Umbilical cord (tissue), 2 donors: ENCODE results near the gene SOSTDC1. TPM values are rescaled to one million over a fixed set of nuclear protein-coding genes. Genes with fewer than 3 reads are reported as not detected.
"Not testable (repeated sequence)": the region's sequence is repeated elsewhere in the genome, so short reads cannot be mapped to it uniquely, and the experiment has no call there.

Experiments
- DNase-seq: peaks from one replicate; pipeline ENCODE4 v3.0.0-alpha.2; 2015; ENCODE audit warnings: low spot score
- total RNA-seq: library from RNA; depleted of rRNA; stranded (reverse); fragments of >200 nt; gene quantifications from one replicate; pipeline ENCODE4 v1.2.3, GENCODE V29; 2014; ENCODE audit warnings: low replicate concordance; ENCODE audit not compliant: insufficient read depth

The SOSTDC1 gene
- total RNA-seq, 1 donor from 2014 or later = 1.9 TPM

- DNase-seq = no peak
Measured at GRCh38 chr7:16462431-16462889, 3.1 kb downstream of the SOSTDC1 start.

GRCh38 chr7:16460789-16461493 is 4.6 kb downstream of the SOSTDC1 start:
- DNase-seq = no peak

- not testable (repeated sequence) for DNase-seq
Measured at GRCh38 chr7:16456303-16456702, 9.2 kb downstream of the SOSTDC1 start.

GRCh38 chr7:16455591-16455990 is 9.9 kb downstream of the SOSTDC1 start:
- DNase-seq = no peak

GRCh38 chr7:16450366-16450765 is 15.2 kb downstream of the SOSTDC1 start:
- DNase-seq = no peak

GRCh38 chr7:16447876-16448275 is 17.7 kb downstream of the SOSTDC1 start:
- DNase-seq = no peak

GRCh38 chr7:16446508-16446907 is 19.0 kb downstream of the SOSTDC1 start:
- DNase-seq = no peak

- not testable (repeated sequence) for DNase-seq
Measured at GRCh38 chr7:16443871-16444270, 21.7 kb downstream of the SOSTDC1 start.

GRCh38 chr7:16438988-16439387 is 26.6 kb downstream of the SOSTDC1 start:
- DNase-seq = no peak

- no peak for DNase-seq
Measured at GRCh38 chr7:16436306-16436705, 29.2 kb downstream of the SOSTDC1 start.

- no peak for DNase-seq
Measured at GRCh38 chr7:16433568-16434122, 31.9 kb downstream of the SOSTDC1 start.

GRCh38 chr7:16432425-16432731 is 33.2 kb downstream of the SOSTDC1 start:
- no peak for DNase-seq

GRCh38 chr7:16431646-16432424 is 33.7 kb downstream of the SOSTDC1 start:
- DNase-seq = peak; percentile 23

- DNase-seq = no peak
Measured at GRCh38 chr7:16430133-16430532, 35.4 kb downstream of the SOSTDC1 start.

- DNase-seq = no peak
Measured at GRCh38 chr7:16428672-16429071, 36.9 kb downstream of the SOSTDC1 start.

GRCh38 chr7:16428182-16428581 is 37.4 kb downstream of the SOSTDC1 start:
- no peak for DNase-seq

GRCh38 chr7:16423761-16424160 is 41.8 kb downstream of the SOSTDC1 start:
- DNase-seq = no peak

GRCh38 chr7:16422917-16423316 is 42.6 kb downstream of the SOSTDC1 start:
- no peak for DNase-seq

- DNase-seq = peak; percentile 67
Measured at GRCh38 chr7:16422103-16422435, 43.5 kb downstream of the SOSTDC1 start.

- peak; percentile 32 for DNase-seq
Measured at GRCh38 chr7:16421333-16422102, 44.0 kb downstream of the SOSTDC1 start, which contains the start of gene CRPPA. CRPPA (minus strand) TSS chr7:16421538; CDS start chr7:16421322, 216 bp downstream.

- DNase-seq = peak; percentile 97
Measured at GRCh38 chr7:16420649-16421332, 44.7 kb downstream of the SOSTDC1 start.

GRCh38 chr7:16420329-16420648 is 45.2 kb downstream of the SOSTDC1 start:
- DNase-seq = no peak
